ENCODE results near the gene SIK2. TPM values are rescaled to one million over a fixed set of nuclear protein-coding genes. Genes with fewer than 3 reads are reported as not detected.

Gene SIK2
- total and polyA plus RNA-seq, 9 of the 15 experiments (the other 6 are each of a cell fraction or from before 2014, with no cell fraction given) = 0.74 to 11.6 (median 3.8) TPM

- no peak overlapping the region for H3K27ac ChIP-seq (ENCODE audit: extremely low read depth, low read depth, low read length)
- in situ Hi-C loops (cut with MboI) = loop anchor here (5.0 kb wide), 1 partner anchor 176 kb away; the partner anchor contains the start of gene SIK2
- ChIA-PET POLR2A (interaction anchor here (1.1 kb wide), 1 partner anchor 11 kb away, joined by 5 read pairs; no protein-coding TSS in a partner anchor), CTCF (ENCODE audit: low intra/inter-chr PET ratio) (interaction anchor here (1.0 to 3.8 kb wide), 7 partner anchors 11 to 323 kb away, joined by 3 to 38 read pairs (median 13); partner anchors contain the start of genes PPP2R1B and SIK2)
- BruUV-seq (replicated peaks) = no TSS peak
- no peak overlapping the region for H3K9ac ChIP-seq (ENCODE audit: insufficient read depth in 1 of 2, low read depth in 2 of 2, low read length in 2 of 2)
- no peak overlapping the region for H3K4me2 ChIP-seq (ENCODE audit: insufficient read depth, low read length)
- no peaks in the 10 kb centered on the region for H4K20me1 ChIP-seq (replicated peaks; ENCODE audit: control insufficient read depth, insufficient read depth, low read length)
- no peak overlapping the region for H3K4me3 ChIP-seq
- H3K36me3 ChIP-seq (ENCODE audit: control insufficient read depth, insufficient read depth, low read length) = no peaks in the 10 kb centered on the region
- no peaks in the 10 kb centered on the region for H3K9me1 ChIP-seq (ENCODE audit: control insufficient read depth, insufficient read depth, low read length)
- H3K4me1 ChIP-seq (replicated peaks in 1 of 2; ENCODE audit: control insufficient read depth in 2 of 2, insufficient read depth in 2 of 2, low read length in 2 of 2) = no peaks in the 10 kb centered on the region
- WGBS (ENCODE audit: insufficient coverage, low coverage, missing lambda C conversion rate) = 56% methylated on average over 3 of the region's 3 CpGs
- DNase-seq (ENCODE audit: extremely low read depth in 1 of 4, low spot score in 3 of 4) (no peak), ATAC-seq (no peak), FAIRE-seq (no peak)
- H2AFZ ChIP-seq (ENCODE audit: low read depth, low read length) = peak overlapping the region; percentile 28; the same call in 1 of the 2 replicates
- no peak for TF ChIP-seq BHLHE40 (IDR thresholded peaks at IDR 0.05; ENCODE audit: low read length)
- no peak for TF ChIP-seq ZNF24 (IDR thresholded peaks at IDR 0.05)
- no peak for TF ChIP-seq ZNF589 (CRISPR knock-in tag; IDR thresholded peaks at IDR 0.05; ENCODE audit: low read depth)
- H3K9me3 ChIP-seq (replicated peaks; ENCODE audit: control insufficient read depth, insufficient read depth, low read depth, low read length) = no peaks in the 10 kb centered on the region
- no peaks in the 10 kb centered on the region for H3K79me2 ChIP-seq (ENCODE audit: control insufficient read depth, insufficient read depth, low read length)
- intact Hi-C loops (cut with micrococcal nuclease) = no loop called here
- no peaks in the 10 kb centered on the region for H3K27me3 ChIP-seq (ENCODE audit: control insufficient read depth in 2 of 2, insufficient read depth in 2 of 2, low read length in 2 of 2)
Observed at GRCh38 chr11:111778047-111778558, 175.9 kb downstream of the SIK2 start.

DNA sequence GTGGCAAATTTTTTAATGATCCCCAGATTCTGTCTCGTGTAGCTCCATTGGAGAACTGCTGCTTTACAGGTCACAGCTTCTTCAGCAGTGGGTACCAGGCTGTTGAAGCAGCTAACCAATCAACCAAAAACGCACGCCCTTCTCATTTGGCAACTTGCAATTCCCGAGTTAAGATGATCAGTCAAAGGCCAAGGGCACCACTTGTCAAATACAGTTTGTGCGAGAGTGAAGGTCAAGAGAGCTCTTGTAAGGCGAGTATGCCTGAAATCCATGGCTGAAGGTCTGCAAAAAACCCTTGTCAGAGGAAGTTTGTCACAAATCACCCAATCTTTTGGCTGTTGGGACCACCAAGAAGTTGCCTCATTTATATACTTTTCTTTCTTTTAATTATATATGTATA is 176.9 kb downstream of the SIK2 start:
- FAIRE-seq = no peak

More for the DNA sequence above, 176.9 kb downstream of the SIK2 start:
- no peak for ATAC-seq
- Histone ChIP-seq H3K79me2 (ENCODE audit: control insufficient read depth, insufficient read depth, low read length) (no peaks in the 10 kb centered on the region), H3K9ac (ENCODE audit: insufficient read depth in 1 of 2, low read depth in 2 of 2, low read length in 2 of 2) (no peak overlapping the region), H3K4me2 (ENCODE audit: insufficient read depth, low read length) (no peak overlapping the region), H3K9me1 (ENCODE audit: control insufficient read depth, insufficient read depth, low read length) (no peaks in the 10 kb centered on the region), H3K36me3 (ENCODE audit: control insufficient read depth, insufficient read depth, low read length) (peaks cover 3% of the 10 kb centered on the region; the same call in 1 of the 3 replicates), H3K4me3 (no peak overlapping the region), H3K27ac (ENCODE audit: extremely low read depth, low read depth, low read length) (no peak overlapping the region), H4K20me1 (replicated peaks; ENCODE audit: control insufficient read depth, insufficient read depth, low read length) (no peaks in the 10 kb centered on the region), H3K27me3 (ENCODE audit: control insufficient read depth in 2 of 2, insufficient read depth in 2 of 2, low read length in 2 of 2) (no peaks in the 10 kb centered on the region), H3K4me1 (replicated peaks in 1 of 2; ENCODE audit: control insufficient read depth in 2 of 2, insufficient read depth in 2 of 2, low read length in 2 of 2) (no peaks in the 10 kb centered on the region), H2AFZ (ENCODE audit: low read depth, low read length) (no peak overlapping the region), H3K9me3 (replicated peaks; ENCODE audit: control insufficient read depth, insufficient read depth, low read depth, low read length) (no peaks in the 10 kb centered on the region)
- ChIA-PET POLR2A (interaction anchor here (0.6 to 1.6 kb wide), 4 partner anchors 8 to 212 kb away, joined by 3 to 5 read pairs (median 4); partner anchors contain the start of gene SIK2), CTCF (ENCODE audit: low intra/inter-chr PET ratio) (interaction anchor here (1.0 kb wide), 1 partner anchor 214 kb away, joined by 3 read pairs; no protein-coding TSS in a partner anchor)
- DNase-seq (ENCODE audit: extremely low read depth in 1 of 4, low spot score in 3 of 4) = no peak
- WGBS (ENCODE audit: insufficient coverage, low coverage, missing lambda C conversion rate) = 54% methylated on average over 6 of the region's 6 CpGs
- intact Hi-C loops (cut with micrococcal nuclease) (no loop called here), in situ Hi-C loops (cut with MboI) (loop anchor here (5.0 kb wide), 1 partner anchor 177 kb away; the partner anchor contains the start of gene SIK2)
- BruUV-seq (replicated peaks) = no TSS peak
- TF ChIP-seq MTA3 (IDR thresholded peaks at IDR 0.05; ENCODE audit: borderline replicate concordance) (no peak), BHLHE40 (IDR thresholded peaks at IDR 0.05; ENCODE audit: low read length) (no peak), SIN3A (IDR thresholded peaks at IDR 0.05; ENCODE audit: borderline replicate concordance in 2 of 2, control insufficient read depth in 1 of 2, low read depth in 2 of 2, low read length in 2 of 2) (no peak), SRF (CRISPR knock-in tag; IDR thresholded peaks at IDR 0.05) (no peak), NFE2L1 (tag; IDR thresholded peaks at IDR 0.05; ENCODE audit: borderline replicate concordance, low read depth) (no peak), MEIS2 (IDR thresholded peaks at IDR 0.05; ENCODE audit: partially characterized antibody) (no peak), ARNT (IDR thresholded peaks at IDR 0.05) (no peak), TRIM28 (IDR thresholded peaks at IDR 0.05) (no peak), SMARCE1 (IDR thresholded peaks at IDR 0.05) (no peak)
